ENCODE measurements around the gene FGGY.

The FGGY gene

GRCh38 chr1:59322394-59322793 lies 25.5 kb downstream of the FGGY start:
- POLR2A ChIA-PET: no interaction called here
- no peak overlapping the region for H3K4me3 ChIP-seq (ENCODE audit: control insufficient read depth in 1 of 7, extremely low read depth in 1 of 7, insufficient read depth in 4 of 7, low read depth in 2 of 7, low read length in 6 of 7)
- no peaks in the 10 kb centered on the region for H3K27me3 ChIP-seq (replicated peaks in 2 of 5; ENCODE audit: control insufficient read depth in 4 of 5, insufficient read depth in 5 of 5, low read length in 4 of 5)
- 95% methylated on average over 3 of the region's 4 CpGs for WGBS (ENCODE audit: insufficient coverage)
- no peaks in the 10 kb centered on the region for H3K4me1 ChIP-seq (ENCODE audit: control extremely low read depth in 1 of 4, control insufficient read depth in 4 of 4, insufficient read depth in 4 of 4, low read length in 3 of 4)
- H3K9me3 ChIP-seq (ENCODE audit: control extremely low read depth in 1 of 5, control insufficient read depth in 4 of 5, insufficient read depth in 2 of 5, low read depth in 1 of 5, low read length in 4 of 5): peaks cover 0 to 2% (median 0%) of the 10 kb centered on the region in 5 experiments
- no peaks in the 10 kb centered on the region for H3K36me3 ChIP-seq (ENCODE audit: control insufficient read depth in 4 of 4, insufficient read depth in 4 of 4, low read length in 3 of 4)
- no peak overlapping the region for H3K27ac ChIP-seq (ENCODE audit: insufficient read depth in 1 of 2, low read depth in 1 of 2, low read length in 2 of 2, poor library complexity in 1 of 2, severe bottlenecking in 2 of 2)
- DNase-seq: no peak
- CTCF ChIA-PET: no interaction called here

DNA sequence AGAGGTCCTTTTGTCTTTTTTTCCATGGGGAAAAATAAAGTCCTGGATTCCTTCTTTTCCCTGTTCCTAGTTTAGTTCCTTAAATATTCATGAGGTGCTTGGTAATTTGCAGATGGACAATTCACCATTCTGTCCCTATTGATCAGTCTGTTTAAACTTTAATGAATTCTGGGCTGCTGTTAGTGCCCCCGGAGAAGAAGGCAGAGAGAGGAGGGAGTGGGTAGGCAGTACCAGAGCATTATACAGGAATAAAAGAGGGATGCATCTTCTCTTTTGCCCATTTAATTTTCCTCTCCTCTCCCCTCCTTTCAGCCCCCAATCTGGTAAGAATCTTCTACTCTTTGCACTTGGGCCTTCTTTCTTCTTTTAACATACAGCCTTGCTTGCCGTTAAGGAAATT lies 25.9 kb downstream of the FGGY start:
- DNase-seq: no peak
- ChIA-PET CTCF (no interaction called here), POLR2A (no interaction called here)
- no peak overlapping the region for H3K27ac ChIP-seq (ENCODE audit: insufficient read depth in 1 of 2, low read depth in 1 of 2, low read length in 2 of 2, poor library complexity in 1 of 2, severe bottlenecking in 2 of 2)
- H3K4me1 ChIP-seq (ENCODE audit: control extremely low read depth in 1 of 4, control insufficient read depth in 4 of 4, insufficient read depth in 4 of 4, low read length in 3 of 4): no peaks in the 10 kb centered on the region
- peaks cover 0 to 2% (median 0%) of the 10 kb centered on the region in 5 experiments for H3K9me3 ChIP-seq (ENCODE audit: control extremely low read depth in 1 of 5, control insufficient read depth in 4 of 5, insufficient read depth in 2 of 5, low read depth in 1 of 5, low read length in 4 of 5)
- no peaks in the 10 kb centered on the region for H3K36me3 ChIP-seq (ENCODE audit: control insufficient read depth in 4 of 4, insufficient read depth in 4 of 4, low read length in 3 of 4)
- H3K27me3 ChIP-seq (replicated peaks in 2 of 5; ENCODE audit: control insufficient read depth in 4 of 5, insufficient read depth in 5 of 5, low read length in 4 of 5): no peaks in the 10 kb centered on the region
- 100% methylated on average over 1 of the region's 2 CpGs for WGBS (ENCODE audit: insufficient coverage)
- no peak overlapping the region for H3K4me3 ChIP-seq (ENCODE audit: control insufficient read depth in 1 of 7, extremely low read depth in 1 of 7, insufficient read depth in 4 of 7, low read depth in 2 of 7, low read length in 6 of 7)

- DNase-seq: no peak
- no peak overlapping the region for H3K27ac ChIP-seq (ENCODE audit: insufficient read depth in 1 of 2, low read depth in 1 of 2, low read length in 2 of 2, poor library complexity in 1 of 2, severe bottlenecking in 2 of 2)
- no peaks in the 10 kb centered on the region for H3K36me3 ChIP-seq (ENCODE audit: control insufficient read depth in 4 of 4, insufficient read depth in 4 of 4, low read length in 3 of 4)
- H3K9me3 ChIP-seq (ENCODE audit: control extremely low read depth in 1 of 5, control insufficient read depth in 4 of 5, insufficient read depth in 2 of 5, low read depth in 1 of 5, low read length in 4 of 5): peaks cover 0 to 2% (median under 1%) of the 10 kb centered on the region in 5 experiments
- H3K27me3 ChIP-seq (replicated peaks in 2 of 5; ENCODE audit: control insufficient read depth in 4 of 5, insufficient read depth in 5 of 5, low read length in 4 of 5): no peaks in the 10 kb centered on the region
- ChIA-PET POLR2A (no interaction called here), CTCF (no interaction called here)
- 90% methylated on average over 2 of the region's 3 CpGs for WGBS (ENCODE audit: insufficient coverage)
- no peak overlapping the region for H3K4me3 ChIP-seq (ENCODE audit: control insufficient read depth in 1 of 7, extremely low read depth in 1 of 7, insufficient read depth in 4 of 7, low read depth in 2 of 7, low read length in 6 of 7)
- H3K4me1 ChIP-seq (ENCODE audit: control extremely low read depth in 1 of 4, control insufficient read depth in 4 of 4, insufficient read depth in 4 of 4, low read length in 3 of 4): no peaks in the 10 kb centered on the region
These were observed 27.0 kb downstream of the FGGY start for GRCh38 chr1:59323879-59324278.

GRCh38 chr1:59328353-59328752 lies 31.5 kb downstream of the FGGY start:
- no peak overlapping the region for H3K27ac ChIP-seq (ENCODE audit: insufficient read depth in 1 of 2, low read depth in 1 of 2, low read length in 2 of 2, poor library complexity in 1 of 2, severe bottlenecking in 2 of 2)
- ChIA-PET CTCF (interaction anchor here (1.1 to 1.3 kb wide), 2 partner anchors 9 to 16 kb away, joined by 3 read pairs; no protein-coding TSS in a partner anchor), POLR2A (no interaction called here)
- H3K36me3 ChIP-seq (ENCODE audit: control insufficient read depth in 4 of 4, insufficient read depth in 4 of 4, low read length in 3 of 4): no peaks in the 10 kb centered on the region
- no peak overlapping the region for H3K4me3 ChIP-seq (ENCODE audit: control insufficient read depth in 1 of 7, extremely low read depth in 1 of 7, insufficient read depth in 4 of 7, low read depth in 2 of 7, low read length in 6 of 7)
- no peaks in the 10 kb centered on the region for H3K27me3 ChIP-seq (replicated peaks in 2 of 5; ENCODE audit: control insufficient read depth in 4 of 5, insufficient read depth in 5 of 5, low read length in 4 of 5)
- H3K9me3 ChIP-seq (ENCODE audit: control extremely low read depth in 1 of 5, control insufficient read depth in 4 of 5, insufficient read depth in 2 of 5, low read depth in 1 of 5, low read length in 4 of 5): peaks cover 0 to 2% (median 2%) of the 10 kb centered on the region in 5 experiments
- DNase-seq: no peak
- WGBS (ENCODE audit: insufficient coverage): 100% methylated on average over 2 of the region's 2 CpGs
- peaks cover 0 to 6% (median 3%) of the 10 kb centered on the region in 4 experiments for H3K4me1 ChIP-seq (ENCODE audit: control extremely low read depth in 1 of 4, control insufficient read depth in 4 of 4, insufficient read depth in 4 of 4, low read length in 3 of 4)

GRCh38 chr1:59329412-59330053 lies 32.6 kb downstream of the FGGY start:
- Histone ChIP-seq H3K27me3 (replicated peaks in 2 of 5; ENCODE audit: control insufficient read depth in 4 of 5, insufficient read depth in 5 of 5, low read length in 4 of 5) (no peaks in the 10 kb centered on the region), H3K36me3 (ENCODE audit: control insufficient read depth in 4 of 4, insufficient read depth in 4 of 4, low read length in 3 of 4) (no peaks in the 10 kb centered on the region), H3K9me3 (ENCODE audit: control extremely low read depth in 1 of 5, control insufficient read depth in 4 of 5, insufficient read depth in 2 of 5, low read depth in 1 of 5, low read length in 4 of 5) (peaks cover 0 to 2% (median 2%) of the 10 kb centered on the region in 5 experiments), H3K4me1 (ENCODE audit: control extremely low read depth in 1 of 4, control insufficient read depth in 4 of 4, insufficient read depth in 4 of 4, low read length in 3 of 4) (peaks cover 0 to 10% (median 6%) of the 10 kb centered on the region in 4 experiments), H3K27ac (ENCODE audit: insufficient read depth in 1 of 2, low read depth in 1 of 2, low read length in 2 of 2, poor library complexity in 1 of 2, severe bottlenecking in 2 of 2) (no peak overlapping the region), H3K4me3 (ENCODE audit: control insufficient read depth in 1 of 7, extremely low read depth in 1 of 7, insufficient read depth in 4 of 7, low read depth in 2 of 7, low read length in 6 of 7) (no peak overlapping the region)
- 97% methylated on average over 4 of the region's 4 CpGs for WGBS (ENCODE audit: insufficient coverage)
- ChIA-PET CTCF (no interaction called here), POLR2A (no interaction called here)
- DNase-seq: no peak

- no peak for DNase-seq
- Histone ChIP-seq H3K9me3 (ENCODE audit: control extremely low read depth in 1 of 5, control insufficient read depth in 4 of 5, insufficient read depth in 2 of 5, low read depth in 1 of 5, low read length in 4 of 5) (peaks cover 0 to 2% (median 0%) of the 10 kb centered on the region in 5 experiments), H3K36me3 (ENCODE audit: control insufficient read depth in 4 of 4, insufficient read depth in 4 of 4, low read length in 3 of 4) (peaks cover 0 to under 1% (median 0%) of the 10 kb centered on the region in 4 experiments), H3K4me3 (ENCODE audit: control insufficient read depth in 1 of 7, extremely low read depth in 1 of 7, insufficient read depth in 4 of 7, low read depth in 2 of 7, low read length in 6 of 7) (no peak overlapping the region), H3K27me3 (replicated peaks in 2 of 5; ENCODE audit: control insufficient read depth in 4 of 5, insufficient read depth in 5 of 5, low read length in 4 of 5) (no peaks in the 10 kb centered on the region), H3K4me1 (ENCODE audit: control extremely low read depth in 1 of 4, control insufficient read depth in 4 of 4, insufficient read depth in 4 of 4, low read length in 3 of 4) (peaks cover 0 to 10% (median 6%) of the 10 kb centered on the region in 4 experiments), H3K27ac (ENCODE audit: insufficient read depth in 1 of 2, low read depth in 1 of 2, low read length in 2 of 2, poor library complexity in 1 of 2, severe bottlenecking in 2 of 2) (no peak overlapping the region)
- ChIA-PET POLR2A (no interaction called here), CTCF (interaction anchor here (1.7 kb wide), 1 partner anchor 41 kb away, joined by 4 read pairs; no protein-coding TSS in a partner anchor)
- 100% methylated on average over 2 of the region's 5 CpGs for WGBS (ENCODE audit: insufficient coverage)
These were observed 35.1 kb downstream of the FGGY start for GRCh38 chr1:59331686-59332620.

GRCh38 chr1:59332983-59333382 lies 36.1 kb downstream of the FGGY start:
- Histone ChIP-seq H3K4me1 (ENCODE audit: control extremely low read depth in 1 of 4, control insufficient read depth in 4 of 4, insufficient read depth in 4 of 4, low read length in 3 of 4) (peaks cover 0 to 10% (median 6%) of the 10 kb centered on the region in 4 experiments), H3K4me3 (ENCODE audit: control insufficient read depth in 1 of 7, extremely low read depth in 1 of 7, insufficient read depth in 4 of 7, low read depth in 2 of 7, low read length in 6 of 7) (no peak overlapping the region), H3K36me3 (ENCODE audit: control insufficient read depth in 4 of 4, insufficient read depth in 4 of 4, low read length in 3 of 4) (peaks cover 0 to 3% (median 0%) of the 10 kb centered on the region in 4 experiments), H3K9me3 (ENCODE audit: control extremely low read depth in 1 of 5, control insufficient read depth in 4 of 5, insufficient read depth in 2 of 5, low read depth in 1 of 5, low read length in 4 of 5) (peaks cover 0 to 2% (median 0%) of the 10 kb centered on the region in 5 experiments), H3K27me3 (replicated peaks in 2 of 5; ENCODE audit: control insufficient read depth in 4 of 5, insufficient read depth in 5 of 5, low read length in 4 of 5) (no peaks in the 10 kb centered on the region), H3K27ac (ENCODE audit: insufficient read depth in 1 of 2, low read depth in 1 of 2, low read length in 2 of 2, poor library complexity in 1 of 2, severe bottlenecking in 2 of 2) (no peak overlapping the region)
- ChIA-PET POLR2A (no interaction called here), CTCF (interaction anchor here (1.7 kb wide), 1 partner anchor 42 kb away, joined by 4 read pairs; no protein-coding TSS in a partner anchor)
- peak in 2 of 3 donors; percentile 11 to 14 for DNase-seq
